Stimulated activated CD4-positive, alpha-beta T cell treated with anti-CD3 and anti-CD28 coated beads, Interleukin-15, amount 100 ng/mL, for 1 hour (primary cell): ENCODE results near the gene RFNG.

Source experiments
- DNase-seq, 2 donors: peaks; one replicate each; pipeline ENCODE4 v3.0.0-alpha.2; 2020; ENCODE audit warnings: low read depth in 1 of 2, low spot score in 1 of 2

Gene RFNG

GRCh38 chr17:82015311-82015971 lies 36.2 kb downstream of the RFNG start:
- no peak for DNase-seq

- DNase-seq: no peak
These were observed 36.7 kb downstream of the RFNG start for GRCh38 chr17:82014971-82015310.

DNA sequence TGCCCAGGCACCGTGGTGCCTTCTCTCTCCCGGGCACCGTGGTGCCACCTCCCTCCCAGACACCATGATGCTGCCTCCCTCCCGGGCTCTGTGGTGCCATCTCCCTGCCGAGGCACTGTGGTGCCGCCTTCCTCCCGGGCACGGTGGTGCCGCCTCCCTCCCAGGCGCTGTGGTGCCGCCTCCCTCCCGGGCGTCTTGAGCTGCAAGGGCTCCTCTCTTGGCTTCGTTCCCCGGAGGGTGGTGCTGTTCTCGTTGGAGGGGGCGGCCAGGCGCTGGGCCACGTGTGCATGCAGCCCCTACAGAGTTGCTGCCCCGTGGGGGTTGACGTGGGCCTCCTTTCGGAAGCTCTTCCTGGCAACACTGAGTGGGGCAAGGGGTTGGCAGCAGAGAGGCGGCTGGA lies 37.2 kb downstream of the RFNG start:
- no peak for DNase-seq

- DNase-seq: no peak
These were observed 37.8 kb downstream of the RFNG start for GRCh38 chr17:82013772-82014321.

GRCh38 chr17:82013341-82013740 lies 38.3 kb downstream of the RFNG start:
- no peak for DNase-seq

GRCh38 chr17:82012640-82013295 lies 38.8 kb downstream of the RFNG start:
- DNase-seq: no peak

GRCh38 chr17:82012261-82012639 lies 39.4 kb downstream of the RFNG start:
- DNase-seq: no peak

DNA sequence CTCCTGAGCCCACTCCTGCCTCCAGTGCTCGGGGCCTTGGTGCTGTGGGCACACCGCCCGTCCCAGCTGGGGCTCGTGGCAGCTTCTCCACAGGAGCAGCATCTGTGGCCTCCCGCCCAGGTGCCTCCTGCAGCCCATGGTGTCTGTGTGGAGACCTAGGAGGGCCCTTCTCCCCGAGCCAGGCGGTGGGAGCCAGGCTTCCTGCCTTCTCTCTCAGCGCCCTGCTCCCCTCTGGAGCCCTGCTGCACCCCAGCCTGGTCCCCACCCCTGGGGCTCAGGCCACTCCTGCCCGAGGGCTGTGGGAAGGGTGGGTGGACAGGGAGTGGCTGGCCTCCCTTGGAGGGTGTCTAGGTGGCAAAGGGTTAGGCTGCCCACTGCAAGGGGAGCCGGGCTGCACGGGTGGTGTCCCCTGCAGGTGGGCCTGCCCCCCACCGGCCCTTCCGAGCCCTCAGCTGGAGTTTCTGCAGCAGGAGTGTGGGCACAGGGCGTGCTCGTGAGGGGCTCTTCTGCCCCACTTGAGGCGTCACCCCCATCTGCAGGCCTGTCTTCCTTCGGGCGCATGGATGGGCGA lies 39.9 kb downstream of the RFNG start:
- no peak for DNase-seq

GRCh38 chr17:82010575-82011525 lies 40.8 kb downstream of the RFNG start:
- no peak for DNase-seq

- DNase-seq: no peak
These were observed 42.2 kb downstream of the RFNG start for GRCh38 chr17:82009413-82009812.

GRCh38 chr17:82008941-82009405 lies 42.6 kb downstream of the RFNG start:
- DNase-seq: no peak

DNA sequence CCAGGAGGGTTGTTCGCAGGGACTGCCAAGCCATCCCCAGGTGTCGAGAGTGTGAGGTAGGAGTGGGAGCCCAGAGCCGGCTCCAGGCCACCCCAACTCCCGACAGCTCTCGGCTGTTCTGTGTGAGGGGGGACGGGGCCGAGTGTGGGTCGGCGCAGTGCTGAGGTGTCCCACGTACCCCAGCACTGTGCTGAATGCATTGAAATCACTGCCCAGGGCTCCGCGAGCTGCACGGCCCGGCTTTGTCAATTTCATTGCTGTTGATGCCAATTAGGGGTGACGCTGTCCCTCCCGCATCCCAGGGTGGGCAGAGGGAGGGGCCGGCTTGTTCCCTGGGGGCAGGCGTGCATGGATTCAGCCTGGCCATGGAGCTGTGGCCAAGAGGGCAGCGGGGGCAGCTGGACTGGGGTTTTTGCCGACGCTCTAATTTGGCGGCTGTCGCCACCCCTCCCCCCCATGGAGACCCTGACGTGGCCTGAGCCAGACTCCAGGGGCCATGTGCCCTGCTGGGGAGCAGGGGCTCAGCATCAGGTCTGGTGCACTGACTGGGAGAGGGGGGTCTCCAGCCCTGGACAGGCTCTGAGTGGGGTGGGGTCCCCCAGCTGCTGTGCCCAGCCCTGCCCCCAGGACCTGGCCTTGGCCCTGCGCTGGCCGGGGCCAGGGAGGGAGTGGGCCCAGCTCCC lies 43.2 kb downstream of the RFNG start:
- no peak for DNase-seq

DNA sequence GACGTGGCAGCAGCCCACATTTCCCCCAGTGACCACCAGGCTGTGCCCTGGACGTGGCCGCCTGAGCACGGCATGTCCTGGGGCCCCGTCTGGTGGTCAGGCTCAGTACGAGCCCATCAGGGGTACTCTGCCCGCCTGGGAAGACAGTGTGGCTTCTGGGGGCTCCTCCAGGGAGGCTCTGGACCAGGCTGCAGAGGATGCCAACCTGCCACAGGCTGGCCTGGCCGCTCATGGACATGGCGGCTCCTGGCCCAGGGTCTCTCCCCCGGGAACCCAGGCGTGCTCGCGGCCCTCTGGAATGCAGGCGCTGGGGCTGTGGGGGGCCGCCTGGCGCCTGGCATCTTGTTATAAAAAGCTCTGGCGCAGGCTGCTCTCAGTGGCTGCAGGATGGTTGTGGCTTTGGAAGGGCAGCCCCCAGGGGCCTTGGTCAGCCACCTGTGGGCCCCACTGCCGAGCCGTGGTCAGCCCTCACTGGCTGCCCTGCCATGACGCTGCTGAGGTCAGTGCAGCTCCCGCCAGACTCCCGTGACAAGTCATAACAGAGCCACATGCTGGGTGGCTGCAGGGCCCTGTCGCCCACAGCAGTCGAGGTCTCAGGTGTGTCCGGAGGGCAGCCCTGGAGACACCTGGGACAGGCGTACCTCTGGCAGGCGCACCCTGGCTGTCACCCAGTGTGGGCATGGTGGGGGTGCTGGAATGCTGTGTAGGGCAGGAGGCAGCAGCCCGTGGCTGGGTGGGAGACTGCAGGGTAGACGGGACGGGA lies 43.9 kb downstream of the RFNG start:
- no peak for DNase-seq

GRCh38 chr17:82007228-82007494 lies 44.5 kb downstream of the RFNG start:
- DNase-seq: no peak

- DNase-seq: no peak
These were observed 45.0 kb downstream of the RFNG start for GRCh38 chr17:82006468-82007227.

DNA sequence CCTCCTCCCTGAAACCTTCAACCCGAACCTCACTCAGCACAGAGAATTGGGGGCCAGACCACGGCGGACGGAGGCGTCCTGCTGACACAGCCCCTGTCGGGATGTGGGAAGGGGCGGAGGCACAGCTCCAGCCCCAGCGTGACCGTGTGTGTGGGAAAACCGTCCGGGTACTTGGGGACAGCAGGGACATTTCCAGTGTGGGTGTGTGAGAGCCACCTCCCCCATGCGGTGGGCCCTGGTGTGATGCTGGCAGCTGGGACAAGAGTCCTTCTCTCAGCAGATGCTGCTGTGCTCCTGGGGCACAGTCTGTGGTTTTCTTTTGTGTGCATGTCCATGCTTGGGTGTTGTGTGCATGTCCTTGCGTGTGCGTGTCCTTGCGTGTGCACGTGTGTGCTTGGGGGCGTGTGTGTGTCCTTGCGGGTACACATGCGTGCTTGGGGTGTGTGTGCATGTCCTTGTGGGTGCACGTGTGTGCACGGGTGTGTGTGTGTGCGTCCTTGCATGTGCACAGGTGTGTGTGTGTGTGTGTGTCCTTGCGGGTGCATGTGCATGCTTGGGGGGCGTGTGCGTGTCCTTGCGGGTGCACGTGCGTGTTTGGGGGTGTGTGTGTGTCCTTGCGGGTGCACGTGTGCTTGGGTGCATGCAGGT lies 45.8 kb downstream of the RFNG start:
- DNase-seq: no peak

DNA sequence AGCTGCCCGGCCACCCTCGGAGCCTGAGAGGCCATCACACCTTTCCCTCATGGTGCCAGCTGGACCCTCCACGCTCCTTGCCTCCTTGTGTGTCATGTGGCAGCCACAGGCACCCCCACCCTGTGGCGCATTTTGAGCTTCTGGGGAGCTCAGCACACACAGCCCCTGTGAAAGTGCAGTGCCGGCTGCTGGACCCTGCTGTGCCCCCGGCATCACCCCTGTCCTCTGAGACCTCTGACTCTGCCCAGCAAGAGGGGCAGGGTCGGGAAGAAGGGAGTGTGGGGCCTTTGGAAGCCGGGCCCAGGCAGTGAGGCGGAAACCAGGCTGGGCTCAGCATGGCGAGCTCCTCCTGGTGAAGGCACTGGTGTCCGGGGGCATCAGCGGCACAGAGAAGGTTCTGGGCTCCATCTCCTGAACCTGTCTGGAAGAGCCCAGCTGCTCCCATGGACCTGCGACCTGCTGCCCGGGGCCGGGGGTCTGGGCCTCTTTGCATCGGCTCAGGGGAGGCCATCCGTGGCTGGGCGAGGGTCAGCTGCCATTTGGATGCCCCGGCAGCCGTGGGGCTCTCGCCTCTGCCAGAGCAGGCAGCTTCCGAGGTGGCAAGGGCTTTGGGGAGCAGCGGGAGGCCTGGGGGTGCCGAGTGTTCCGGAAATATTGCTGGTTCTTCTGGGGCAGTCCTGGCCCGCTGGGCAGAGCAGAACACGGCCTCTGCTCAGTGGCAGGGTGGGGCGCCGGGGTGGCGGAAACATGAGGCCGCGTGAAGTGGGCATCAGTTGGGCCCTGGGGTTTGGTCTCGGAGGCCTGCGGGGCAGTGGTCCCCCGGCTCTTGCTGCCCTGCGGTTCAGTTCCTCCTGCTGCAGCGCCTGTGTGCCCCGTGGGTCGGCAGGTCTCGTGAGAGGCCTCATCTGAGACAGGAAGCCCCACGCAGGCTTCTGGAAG lies 46.8 kb downstream of the RFNG start:
- no peak for DNase-seq
